GM23338 (cell line): ENCODE results near the gene CNN3. TPM values are rescaled to one million over a fixed set of nuclear protein-coding genes. Genes with fewer than 3 reads are reported as not detected.

Source experiments
- ATAC-seq: fragments of 200-7000 bp; cut with Tn5 transposase; 3 replicates; pipeline ENCODE4 v1.9.1; 2020
- DNase-seq: peaks from one replicate; pipeline ENCODE4 v3.0.0-alpha.2; 2015; ENCODE audit warnings: low spot score
- H2AFZ ChIP-seq: fragments of 200-600 bp; sonication (generic); 2 replicates; pipeline ENCODE4 v1.8.0; 2016; ENCODE audit warnings: antibody characterized with exemption, mild to moderate bottlenecking, moderate library complexity
- H3F3A ChIP-seq: fragments of 200-600 bp; sonication (generic); replicated peaks from 2 replicates; pipeline ENCODE4 v1.8.0; 2017; ENCODE audit warnings: antibody characterized with exemption, mixed run types, low read depth
- H3K27ac ChIP-seq: fragments of 200-600 bp; sonication (generic); 2 replicates; pipeline ENCODE4 v1.6.1; 2016; ENCODE audit warnings: low read depth
- H3K27me3 ChIP-seq: fragments of 200-600 bp; sonication (generic); 2 replicates; pipeline ENCODE4 v1.8.0; 2016; ENCODE audit warnings: mild to moderate bottlenecking, mixed run types, moderate library complexity; ENCODE audit not compliant: insufficient read depth
- H3K36me3 ChIP-seq: fragments of 200-600 bp; sonication (generic); 2 replicates; pipeline ENCODE4 v1.8.0; 2016; ENCODE audit warnings: mild to moderate bottlenecking; ENCODE audit not compliant: insufficient read depth
- H3K4me1 ChIP-seq: fragments of 200-600 bp; sonication (generic); 2 replicates; pipeline ENCODE4 v1.8.0; 2016; ENCODE audit warnings: mild to moderate bottlenecking, moderate library complexity; ENCODE audit not compliant: insufficient read depth
- H3K4me2 ChIP-seq: fragments of 200-600 bp; sonication (generic); 2 replicates; pipeline ENCODE4 v1.7.1; 2017; ENCODE audit warnings: mixed run types
- H3K4me3 ChIP-seq: fragments of 200-600 bp; sonication (generic); 2 replicates; pipeline ENCODE4 v1.6.1; 2016; ENCODE audit warnings: mixed run types
- H3K79me2 ChIP-seq: fragments of 200-600 bp; sonication (generic); replicated peaks from 2 replicates; pipeline ENCODE4 v1.8.0; 2017; ENCODE audit warnings: mild to moderate bottlenecking; ENCODE audit not compliant: insufficient read depth
- H3K9me2 ChIP-seq: fragments of 200-600 bp; sonication (generic); 2 replicates; pipeline ENCODE4 v1.8.0; 2017; ENCODE audit not compliant: insufficient read depth
- H4K20me1 ChIP-seq: fragments of 200-600 bp; sonication (generic); replicated peaks from 2 replicates; pipeline ENCODE4 v1.8.0; 2017; ENCODE audit warnings: mild to moderate bottlenecking; ENCODE audit not compliant: insufficient read depth
- H3K27ac Mint-ChIP-seq: 2 replicates; pipeline ENCODE4 v1.8.0; 2020; ENCODE audit warnings: inconsistent platforms, mild to moderate bottlenecking, moderate library complexity, mixed read lengths
- H3K27me3 Mint-ChIP-seq: 3 replicates; pipeline ENCODE4 v1.8.0; 2022; ENCODE audit warnings: low read depth, mild to moderate bottlenecking, moderate library complexity, mixed read lengths, inconsistent platforms; ENCODE audit not compliant: insufficient read depth, poor library complexity
- H3K36me3 Mint-ChIP-seq: 3 replicates; pipeline ENCODE4 v1.8.0; 2021; ENCODE audit warnings: low read depth, mild to moderate bottlenecking, inconsistent platforms, moderate library complexity, mixed read lengths
- H3K4me1 Mint-ChIP-seq: 3 replicates; pipeline ENCODE4 v1.8.0; 2020; ENCODE audit warnings: mild to moderate bottlenecking, inconsistent platforms, mixed read lengths
- H3K4me3 Mint-ChIP-seq: 3 replicates; pipeline ENCODE4 v1.8.0; 2021; ENCODE audit warnings: moderate library complexity, mild to moderate bottlenecking, inconsistent platforms, mixed read lengths
- H3K9me3 Mint-ChIP-seq: 3 replicates; pipeline ENCODE4 v1.8.0; 2020; ENCODE audit warnings: moderate library complexity, mild to moderate bottlenecking, inconsistent platforms, mixed read lengths
- CREB1 ChIP-seq: fragments of 250-450 bp; sonication (Bioruptor Pico); IDR thresholded peaks from 2 replicates; pipeline ENCODE4 v1.5.0; 2020; ENCODE audit warnings: low read depth, mild to moderate bottlenecking, moderate library complexity
- EZH2 ChIP-seq: fragments of 200-600 bp; sonication (generic); IDR thresholded peaks from one replicate; pipeline ENCODE4 v1.8.0; 2017; ENCODE audit warnings: antibody characterized with exemption, mild to moderate bottlenecking, low read depth; ENCODE audit not compliant: unreplicated experiment
- JUNB ChIP-seq: IDR thresholded peaks from one replicate; pipeline ENCODE4 v1.6.1; 2016; ENCODE audit warnings: antibody characterized with exemption; ENCODE audit not compliant: unreplicated experiment
- NANOG ChIP-seq: IDR thresholded peaks from 2 replicates; pipeline ENCODE4 v1.6.1; 2016; ENCODE audit warnings: antibody characterized with exemption, borderline replicate concordance
- POLR2AphosphoS5 ChIP-seq: IDR thresholded peaks from 2 replicates; pipeline ENCODE4 v1.6.1; 2016; ENCODE audit warnings: antibody characterized with exemption, low read depth
- STAT1 ChIP-seq: IDR thresholded peaks from one replicate; pipeline ENCODE4 v1.6.1; 2016; ENCODE audit warnings: antibody characterized with exemption; ENCODE audit not compliant: unreplicated experiment
- ZNF331 ChIP-seq: fragments of 250-450 bp; sonication (Bioruptor Pico); IDR thresholded peaks from 2 replicates; pipeline ENCODE4 v1.5.0; 2020; ENCODE audit warnings: low read depth, mild to moderate bottlenecking, moderate library complexity
- polyA plus RNA-seq: library from polyadenylated mRNA; unstranded; fragments of >200 nt; fragmentation: Nextera tagmentation; extraction: Ambion mirVana; gene quantifications from 2 replicates; pipeline ENCODE4 v1.2.1, GENCODE V29; 2016
- total RNA-seq: library from RNA; depleted of rRNA; stranded (reverse); fragments of >200 nt; shearing (Covaris generic); gene quantifications from 2 replicates; pipeline ENCODE4 v1.2.3, GENCODE V29; 2014
- TF ChIP-seq, protein P1 (sequence below): fragments of 250-450 bp; sonication (Bioruptor Pico); IDR thresholded peaks from 2 replicates; pipeline ENCODE4 v1.5.0; 2020; ENCODE audit warnings: mild to moderate bottlenecking, moderate library complexity
- TF ChIP-seq, protein P2 (sequence below), 2 experiments: fragments of 200-600 bp in 1 of 2; sonication (generic) in 1 of 2; conservative IDR thresholded peaks; 2 replicates each; pipeline versions ENCODE4 v1.5.1 to v1.6.1; 2016 to 2017; ENCODE audit warnings: antibody characterized with exemption in 2 of 2, low read depth in 2 of 2, mild to moderate bottlenecking in 2 of 2, moderate library complexity in 1 of 2
- TF ChIP-seq, protein P3 (sequence below): IDR thresholded peaks from 2 replicates; pipeline ENCODE4 v1.6.1; 2016; ENCODE audit warnings: antibody characterized with exemption

The CNN3 gene
- total and polyA plus RNA-seq, 2 experiments from 2014 or later: 220 to 312 TPM

DNA sequence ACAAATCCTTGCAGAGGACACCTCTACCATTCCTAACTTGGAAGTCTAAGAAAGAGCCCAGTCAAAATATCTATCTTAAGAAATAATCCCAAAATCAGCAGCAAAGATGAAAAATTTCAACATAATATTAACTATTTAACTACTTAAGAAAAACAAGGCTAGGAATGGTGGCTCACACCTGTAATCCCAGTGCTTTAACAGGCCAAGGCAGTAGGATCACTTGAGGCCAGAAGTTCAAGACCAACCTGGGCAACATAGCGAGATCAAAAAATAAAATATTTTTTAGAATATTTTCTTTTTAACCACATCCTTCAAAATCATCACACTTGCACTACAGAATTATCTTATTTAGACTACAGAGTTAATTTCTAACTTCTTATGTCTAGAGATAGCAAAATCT lies 4.9 kb downstream of the CNN3 start (continued):
- TF ChIP-seq, protein P1, sequence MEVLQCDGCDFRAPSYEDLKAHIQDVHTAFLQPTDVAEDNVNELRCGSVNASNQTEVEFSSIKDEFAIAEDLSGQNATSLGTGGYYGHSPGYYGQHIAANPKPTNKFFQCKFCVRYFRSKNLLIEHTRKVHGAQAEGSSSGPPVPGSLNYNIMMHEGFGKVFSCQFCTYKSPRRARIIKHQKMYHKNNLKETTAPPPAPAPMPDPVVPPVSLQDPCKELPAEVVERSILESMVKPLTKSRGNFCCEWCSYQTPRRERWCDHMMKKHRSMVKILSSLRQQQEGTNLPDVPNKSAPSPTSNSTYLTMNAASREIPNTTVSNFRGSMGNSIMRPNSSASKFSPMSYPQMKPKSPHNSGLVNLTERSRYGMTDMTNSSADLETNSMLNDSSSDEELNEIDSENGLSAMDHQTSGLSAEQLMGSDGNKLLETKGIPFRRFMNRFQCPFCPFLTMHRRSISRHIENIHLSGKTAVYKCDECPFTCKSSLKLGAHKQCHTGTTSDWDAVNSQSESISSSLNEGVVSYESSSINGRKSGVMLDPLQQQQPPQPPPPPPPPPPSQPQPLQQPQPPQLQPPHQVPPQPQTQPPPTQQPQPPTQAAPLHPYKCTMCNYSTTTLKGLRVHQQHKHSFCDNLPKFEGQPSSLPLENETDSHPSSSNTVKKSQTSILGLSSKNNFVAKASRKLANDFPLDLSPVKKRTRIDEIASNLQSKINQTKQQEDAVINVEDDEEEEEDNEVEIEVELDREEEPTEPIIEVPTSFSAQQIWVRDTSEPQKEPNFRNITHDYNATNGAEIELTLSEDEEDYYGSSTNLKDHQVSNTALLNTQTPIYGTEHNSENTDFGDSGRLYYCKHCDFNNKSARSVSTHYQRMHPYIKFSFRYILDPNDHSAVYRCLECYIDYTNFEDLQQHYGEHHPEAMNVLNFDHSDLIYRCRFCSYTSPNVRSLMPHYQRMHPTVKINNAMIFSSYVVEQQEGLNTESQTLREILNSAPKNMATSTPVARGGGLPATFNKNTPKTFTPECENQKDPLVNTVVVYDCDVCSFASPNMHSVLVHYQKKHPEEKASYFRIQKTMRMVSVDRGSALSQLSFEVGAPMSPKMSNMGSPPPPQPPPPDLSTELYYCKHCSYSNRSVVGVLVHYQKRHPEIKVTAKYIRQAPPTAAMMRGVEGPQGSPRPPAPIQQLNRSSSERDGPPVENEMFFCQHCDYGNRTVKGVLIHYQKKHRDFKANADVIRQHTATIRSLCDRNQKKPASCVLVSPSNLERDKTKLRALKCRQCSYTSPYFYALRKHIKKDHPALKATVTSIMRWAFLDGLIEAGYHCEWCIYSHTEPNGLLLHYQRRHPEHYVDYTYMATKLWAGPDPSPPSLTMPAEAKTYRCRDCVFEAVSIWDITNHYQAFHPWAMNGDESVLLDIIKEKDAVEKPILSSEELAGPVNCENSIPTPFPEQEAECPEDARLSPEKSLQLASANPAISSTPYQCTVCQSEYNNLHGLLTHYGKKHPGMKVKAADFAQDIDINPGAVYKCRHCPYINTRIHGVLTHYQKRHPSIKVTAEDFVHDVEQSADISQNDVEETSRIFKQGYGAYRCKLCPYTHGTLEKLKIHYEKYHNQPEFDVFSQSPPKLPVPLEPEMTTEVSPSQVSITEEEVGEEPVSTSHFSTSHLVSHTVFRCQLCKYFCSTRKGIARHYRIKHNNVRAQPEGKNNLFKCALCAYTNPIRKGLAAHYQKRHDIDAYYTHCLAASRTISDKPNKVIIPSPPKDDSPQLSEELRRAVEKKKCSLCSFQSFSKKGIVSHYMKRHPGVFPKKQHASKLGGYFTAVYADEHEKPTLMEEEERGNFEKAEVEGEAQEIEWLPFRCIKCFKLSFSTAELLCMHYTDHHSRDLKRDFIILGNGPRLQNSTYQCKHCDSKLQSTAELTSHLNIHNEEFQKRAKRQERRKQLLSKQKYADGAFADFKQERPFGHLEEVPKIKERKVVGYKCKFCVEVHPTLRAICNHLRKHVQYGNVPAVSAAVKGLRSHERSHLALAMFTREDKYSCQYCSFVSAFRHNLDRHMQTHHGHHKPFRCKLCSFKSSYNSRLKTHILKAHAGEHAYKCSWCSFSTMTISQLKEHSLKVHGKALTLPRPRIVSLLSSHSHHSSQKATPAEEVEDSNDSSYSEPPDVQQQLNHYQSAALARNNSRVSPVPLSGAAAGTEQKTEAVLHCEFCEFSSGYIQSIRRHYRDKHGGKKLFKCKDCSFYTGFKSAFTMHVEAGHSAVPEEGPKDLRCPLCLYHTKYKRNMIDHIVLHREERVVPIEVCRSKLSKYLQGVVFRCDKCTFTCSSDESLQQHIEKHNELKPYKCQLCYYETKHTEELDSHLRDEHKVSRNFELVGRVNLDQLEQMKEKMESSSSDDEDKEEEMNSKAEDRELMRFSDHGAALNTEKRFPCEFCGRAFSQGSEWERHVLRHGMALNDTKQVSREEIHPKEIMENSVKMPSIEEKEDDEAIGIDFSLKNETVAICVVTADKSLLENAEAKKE: no peak
- no peak for TF ChIP-seq NANOG
- TF ChIP-seq, protein P2, sequence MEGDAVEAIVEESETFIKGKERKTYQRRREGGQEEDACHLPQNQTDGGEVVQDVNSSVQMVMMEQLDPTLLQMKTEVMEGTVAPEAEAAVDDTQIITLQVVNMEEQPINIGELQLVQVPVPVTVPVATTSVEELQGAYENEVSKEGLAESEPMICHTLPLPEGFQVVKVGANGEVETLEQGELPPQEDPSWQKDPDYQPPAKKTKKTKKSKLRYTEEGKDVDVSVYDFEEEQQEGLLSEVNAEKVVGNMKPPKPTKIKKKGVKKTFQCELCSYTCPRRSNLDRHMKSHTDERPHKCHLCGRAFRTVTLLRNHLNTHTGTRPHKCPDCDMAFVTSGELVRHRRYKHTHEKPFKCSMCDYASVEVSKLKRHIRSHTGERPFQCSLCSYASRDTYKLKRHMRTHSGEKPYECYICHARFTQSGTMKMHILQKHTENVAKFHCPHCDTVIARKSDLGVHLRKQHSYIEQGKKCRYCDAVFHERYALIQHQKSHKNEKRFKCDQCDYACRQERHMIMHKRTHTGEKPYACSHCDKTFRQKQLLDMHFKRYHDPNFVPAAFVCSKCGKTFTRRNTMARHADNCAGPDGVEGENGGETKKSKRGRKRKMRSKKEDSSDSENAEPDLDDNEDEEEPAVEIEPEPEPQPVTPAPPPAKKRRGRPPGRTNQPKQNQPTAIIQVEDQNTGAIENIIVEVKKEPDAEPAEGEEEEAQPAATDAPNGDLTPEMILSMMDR (conservative IDR thresholded peaks at IDR 0.05; ENCODE audit: low read depth in 2 of 2): no peak

DNA sequence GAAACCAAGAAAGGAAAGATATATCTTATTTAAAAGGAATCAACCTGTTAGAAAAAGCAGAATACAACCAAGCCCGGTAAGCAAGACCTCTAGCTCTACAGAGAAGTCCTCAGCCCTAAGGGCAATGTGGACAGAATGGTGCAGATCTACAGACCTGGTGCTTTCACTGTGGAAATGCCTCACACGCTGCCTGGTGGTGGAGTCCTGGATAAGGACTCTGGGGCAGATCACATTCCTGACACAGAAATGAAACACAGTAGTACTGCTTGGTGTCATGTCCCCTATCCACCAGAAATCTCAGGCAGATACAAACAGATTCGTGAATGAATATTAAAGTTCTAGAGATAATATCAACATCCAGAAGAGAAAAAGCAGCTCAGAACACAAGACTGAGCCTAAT lies 6.8 kb downstream of the CNN3 start:
- Mint-ChIP-seq H3K9me3 (no peaks in the 10 kb centered on the region), H3K27ac (no peak overlapping the region), H3K36me3 (peaks cover 39% of the 10 kb centered on the region), H3K4me3 (no peak overlapping the region), H3K27me3 (peaks cover 9% of the 10 kb centered on the region), H3K4me1 (peaks cover 71% of the 10 kb centered on the region)
- Histone ChIP-seq H3K36me3 (no peaks in the 10 kb centered on the region), H3K4me3 (no peak overlapping the region), H3K27me3 (no peaks in the 10 kb centered on the region), H3K4me2 (peak overlapping the region; percentile 56; the same call in 1 of the 2 replicates), H3K79me2 (peaks cover 100% of the 10 kb centered on the region), H3K4me1 (peaks cover 59% of the 10 kb centered on the region), H4K20me1 (peaks cover 96% of the 10 kb centered on the region), H2AFZ (no peak overlapping the region), H3K9me2 (no peaks in the 10 kb centered on the region), H3F3A (no peaks in the 10 kb centered on the region), H3K27ac (no peak overlapping the region)
- DNase-seq: no peak
- TF ChIP-seq, protein P3, sequence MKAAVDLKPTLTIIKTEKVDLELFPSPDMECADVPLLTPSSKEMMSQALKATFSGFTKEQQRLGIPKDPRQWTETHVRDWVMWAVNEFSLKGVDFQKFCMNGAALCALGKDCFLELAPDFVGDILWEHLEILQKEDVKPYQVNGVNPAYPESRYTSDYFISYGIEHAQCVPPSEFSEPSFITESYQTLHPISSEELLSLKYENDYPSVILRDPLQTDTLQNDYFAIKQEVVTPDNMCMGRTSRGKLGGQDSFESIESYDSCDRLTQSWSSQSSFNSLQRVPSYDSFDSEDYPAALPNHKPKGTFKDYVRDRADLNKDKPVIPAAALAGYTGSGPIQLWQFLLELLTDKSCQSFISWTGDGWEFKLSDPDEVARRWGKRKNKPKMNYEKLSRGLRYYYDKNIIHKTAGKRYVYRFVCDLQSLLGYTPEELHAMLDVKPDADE: no peak
- no peak for TF ChIP-seq POLR2AphosphoS5
- TF ChIP-seq, protein P2 (conservative IDR thresholded peaks at IDR 0.05; ENCODE audit: low read depth in 2 of 2): no peak
- no peak for TF ChIP-seq STAT1
- no peak for TF ChIP-seq NANOG
- no peak for TF ChIP-seq JUNB
- no peak for TF ChIP-seq ZNF331
- no peak for TF ChIP-seq CREB1 (CRISPR knock-in tag)
- no peak for TF ChIP-seq EZH2
- ATAC-seq: peak; percentile 17
